NCI-H69 (cell line): Measurements from ENCODE around the gene GALNT2.

Experiments used
- DNase-seq: peaks from one replicate; lab custom pipeline; 2025; lab: John Stamatoyannopoulos, UW

GALNT2 gene

DNA sequence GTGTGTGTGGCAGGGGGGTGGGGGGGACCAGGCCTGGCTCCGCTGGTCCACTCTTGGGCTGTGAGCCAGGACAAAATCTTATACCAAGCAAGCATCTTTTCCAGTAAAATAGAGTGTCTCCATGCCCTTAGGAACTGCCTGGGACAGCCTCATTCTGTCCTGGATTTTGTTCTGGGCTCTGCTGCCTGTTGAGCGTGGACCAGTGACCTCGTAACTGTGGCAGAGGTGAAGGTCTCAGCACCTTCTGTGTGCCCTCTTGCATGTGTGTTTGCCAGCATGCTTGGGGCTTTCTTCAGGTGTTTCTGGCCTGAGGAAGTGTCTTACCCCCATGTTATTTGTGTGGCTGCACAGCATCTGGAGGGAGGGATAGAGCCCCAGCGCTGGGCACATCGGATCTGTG, 45.7 kb downstream of the GALNT2 start:
- no peak for DNase-seq

DNA sequence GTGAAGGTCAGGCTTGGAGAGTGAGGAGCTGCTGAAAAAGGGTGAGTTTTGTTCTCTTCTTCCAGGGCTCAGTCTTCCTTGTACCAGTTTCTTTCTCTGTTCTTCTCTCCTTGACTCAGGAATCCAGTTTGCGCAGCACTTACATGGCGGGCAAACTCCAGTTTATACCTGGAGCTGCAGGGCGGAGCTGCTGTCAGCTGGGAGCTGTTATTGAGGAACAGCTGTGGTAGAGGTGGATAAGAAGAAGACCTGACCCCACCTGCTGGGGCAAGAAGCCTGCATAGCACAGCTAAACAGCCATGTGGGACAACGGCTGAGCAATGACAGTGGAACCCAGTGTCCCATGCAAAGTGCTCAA, 46.2 kb downstream of the GALNT2 start:
- DNase-seq = no peak

DNA sequence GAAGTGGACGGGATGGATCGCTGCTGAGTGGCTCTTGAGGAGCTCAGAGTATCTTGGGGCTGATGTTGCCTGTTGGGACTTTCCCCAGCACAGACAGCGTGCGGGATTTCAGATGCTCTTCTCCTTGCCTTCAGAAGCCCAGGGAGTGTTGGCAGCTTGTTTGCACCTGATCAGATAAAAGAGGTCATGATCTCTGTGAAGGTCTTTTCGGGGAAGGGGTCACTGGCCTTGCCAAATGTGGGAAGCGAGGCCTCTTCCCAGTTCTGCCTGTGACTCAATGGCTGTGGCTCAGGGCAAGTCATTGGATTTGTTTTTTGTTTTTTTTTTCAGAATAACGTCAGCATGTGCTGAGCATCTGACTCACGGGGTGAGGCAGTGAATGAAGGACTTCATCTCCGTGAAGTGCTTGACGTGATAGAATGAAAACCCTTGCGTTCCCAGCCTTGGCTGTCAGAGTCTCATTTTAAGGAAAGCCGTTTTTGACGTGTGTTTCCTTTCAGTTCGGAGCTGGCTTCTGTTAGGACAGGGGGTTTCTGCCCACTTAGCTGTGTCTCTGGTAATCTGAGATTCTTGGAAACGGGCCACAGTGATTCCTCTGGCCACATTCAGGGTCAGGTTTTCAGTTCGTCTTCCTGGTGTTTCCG, 46.7 kb downstream of the GALNT2 start:
- no peak for DNase-seq

DNA sequence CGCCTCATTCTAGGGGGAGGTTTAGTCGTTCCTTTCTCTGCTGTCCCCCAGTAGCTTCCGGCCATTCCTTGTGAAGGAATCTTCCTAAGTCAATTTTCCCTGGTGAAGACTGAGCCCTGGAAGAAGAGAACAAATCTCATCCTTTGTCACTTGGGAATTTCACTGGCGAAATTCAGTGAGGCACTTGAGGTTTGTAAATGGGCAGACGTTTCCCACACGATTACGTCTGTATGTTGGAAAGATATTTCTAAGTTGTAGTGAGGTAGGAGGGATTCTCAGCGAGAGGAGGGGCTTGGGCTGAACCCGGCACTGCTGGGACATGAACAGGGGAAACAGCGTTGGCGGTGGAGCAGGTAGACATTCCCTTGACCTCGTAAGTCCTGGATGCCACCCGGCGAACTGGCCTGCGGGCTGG, 47.2 kb downstream of the GALNT2 start:
- DNase-seq = no peak

DNA sequence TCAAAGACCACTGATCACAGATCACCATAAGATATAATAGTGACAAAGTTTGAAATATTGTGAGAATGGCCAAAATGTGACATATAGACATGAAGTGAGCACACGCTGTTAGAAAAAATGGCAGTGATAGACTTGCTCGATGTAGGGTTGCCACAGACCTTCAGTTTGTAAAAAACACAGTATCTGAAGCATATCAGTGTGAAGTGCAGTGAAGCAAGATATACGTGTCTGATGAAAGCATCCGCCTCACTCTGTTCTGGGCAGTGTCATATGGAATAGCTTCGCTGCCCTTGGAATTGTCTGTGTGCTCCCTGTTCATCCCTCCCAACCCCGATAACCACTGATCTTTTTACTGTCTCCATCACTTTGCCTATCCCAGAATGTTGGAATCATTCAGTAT, 50.7 kb downstream of the GALNT2 start:
- DNase-seq = no peak

DNA sequence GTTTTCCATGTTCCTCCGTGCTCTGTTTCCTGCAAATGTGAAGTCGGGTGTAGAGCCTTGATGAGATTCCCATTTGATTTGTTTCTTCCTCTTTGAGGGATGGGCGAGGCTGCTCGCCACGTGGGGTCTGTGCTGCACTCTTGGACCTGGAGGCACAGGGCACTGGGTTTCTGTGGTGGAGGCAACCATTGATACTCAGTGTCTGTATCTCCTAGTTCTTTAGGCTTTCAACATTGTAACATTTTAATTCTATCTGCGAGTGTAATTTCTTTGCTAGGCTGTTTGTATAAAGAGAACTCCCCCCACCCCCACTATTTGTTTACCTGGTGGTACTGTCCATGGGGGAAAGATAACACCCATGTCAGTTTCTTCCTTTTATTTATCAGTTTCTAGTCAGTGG, 52.3 kb downstream of the GALNT2 start:
- DNase-seq = no peak

DNA sequence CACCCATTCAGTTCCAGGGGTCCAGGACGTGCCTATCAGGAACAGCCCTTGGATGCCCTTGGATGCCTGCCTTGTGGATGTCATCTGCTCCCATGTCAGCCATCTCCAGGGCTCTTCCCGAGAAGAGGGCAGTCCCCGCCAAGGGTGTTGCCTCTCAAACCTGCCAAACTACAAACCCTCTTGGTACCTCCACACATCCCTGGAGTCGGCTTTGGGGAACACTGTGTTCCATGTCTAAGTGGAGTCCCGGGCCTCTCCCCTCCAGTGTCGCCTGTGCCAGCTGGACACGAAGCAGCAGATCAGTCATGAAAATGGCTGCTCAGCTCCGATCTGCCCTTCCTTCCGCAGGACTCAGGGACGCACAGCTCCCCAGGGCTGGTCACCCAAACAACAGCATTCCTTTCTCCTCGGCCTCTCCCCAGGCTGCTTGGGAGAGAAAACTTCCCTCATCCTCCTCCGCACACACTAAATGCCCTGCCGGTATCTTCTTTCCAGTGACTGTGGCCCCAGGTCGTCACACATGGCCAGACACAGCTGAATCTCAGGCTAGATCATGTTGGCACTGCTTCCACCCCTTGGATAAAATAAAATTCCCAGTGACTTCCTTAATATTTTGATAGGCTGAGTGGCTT, 53.4 kb downstream of the GALNT2 start:
- DNase-seq = no peak

DNA sequence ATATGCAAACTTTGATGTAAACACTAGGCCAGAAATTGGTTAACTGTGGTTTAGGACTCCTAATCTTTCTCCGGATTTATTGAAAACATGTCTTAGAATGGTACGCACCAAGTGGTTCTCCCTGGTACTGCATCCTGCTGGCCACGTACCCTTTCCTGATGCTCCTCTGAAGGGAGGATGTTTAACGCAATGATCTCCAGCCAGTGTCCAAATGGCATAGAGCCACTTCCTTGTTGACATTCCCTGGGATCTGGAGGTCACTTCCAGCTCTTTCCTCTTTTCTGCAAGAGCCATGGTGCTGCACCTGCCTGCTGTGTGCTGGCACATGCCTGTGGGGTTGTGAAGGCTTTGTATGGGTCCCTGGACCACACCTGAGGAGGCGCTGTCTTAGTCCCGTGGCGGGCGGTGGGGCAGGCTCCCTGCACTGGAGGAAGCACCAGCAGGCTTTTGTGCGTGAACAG, 53.9 kb downstream of the GALNT2 start:
- DNase-seq = peak; percentile 92

DNA sequence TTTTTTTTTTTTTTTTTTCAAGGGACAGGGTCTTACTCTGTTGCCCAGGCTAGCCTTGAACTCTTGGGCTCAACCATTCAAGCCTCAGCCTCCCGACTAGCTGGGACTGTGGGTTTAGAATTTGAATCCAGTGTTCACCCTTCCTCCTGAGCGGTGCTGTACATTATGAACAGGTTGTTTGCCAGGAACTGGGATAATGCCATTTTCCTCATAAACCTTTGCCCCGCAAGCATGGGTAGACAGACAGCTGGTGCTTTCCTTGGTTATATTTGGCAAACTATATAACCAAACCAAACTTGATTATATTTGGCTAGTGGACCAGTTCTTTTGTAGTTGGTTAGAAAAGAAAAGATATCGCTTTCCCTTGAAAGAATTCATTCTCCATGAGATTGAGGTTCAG, 54.9 kb downstream of the GALNT2 start:
- DNase-seq = peak; percentile 54

DNA sequence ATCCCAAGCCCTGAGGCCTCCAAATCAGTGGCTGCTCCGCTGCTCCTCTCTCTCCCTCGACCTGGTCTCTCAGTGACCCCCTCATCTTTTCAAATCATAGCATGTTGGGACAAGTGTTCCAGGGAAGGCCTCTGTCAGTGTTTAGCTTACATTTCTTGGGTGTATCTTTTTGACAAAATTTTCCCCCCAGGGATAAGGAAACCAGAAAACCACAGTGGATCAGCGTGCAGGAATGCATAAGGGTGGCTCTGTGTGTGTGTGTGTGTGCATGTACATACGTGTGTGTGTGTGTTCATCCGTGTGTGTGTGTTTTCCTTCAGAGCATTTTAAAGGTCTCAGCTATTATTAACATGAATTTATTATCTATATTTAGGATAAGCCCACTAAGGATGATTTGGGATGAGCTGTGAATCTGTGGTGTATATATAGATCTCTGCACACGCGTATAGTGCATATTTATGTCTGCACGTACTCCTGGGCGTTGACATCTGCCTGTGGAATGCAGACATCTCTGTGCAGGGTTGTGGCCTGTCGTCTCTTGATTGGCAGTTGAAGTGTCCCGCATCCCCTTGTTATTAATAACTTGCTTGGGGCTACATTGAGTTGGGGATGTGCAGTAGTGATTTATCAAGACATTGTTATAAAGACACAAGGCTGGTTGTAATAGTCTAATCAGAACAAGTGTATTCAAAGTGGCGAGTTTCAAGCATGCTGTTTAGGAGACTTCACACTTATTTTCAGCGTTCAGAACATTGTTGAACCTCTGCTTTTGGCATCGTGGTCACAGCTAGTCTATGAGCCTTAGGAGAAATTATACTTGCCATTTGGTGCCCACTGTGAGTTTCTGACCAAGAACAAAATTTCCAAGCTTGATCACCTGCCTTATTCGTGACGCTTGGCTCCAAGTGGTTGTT, 55.6 kb downstream of the GALNT2 start:
- no peak for DNase-seq

DNA sequence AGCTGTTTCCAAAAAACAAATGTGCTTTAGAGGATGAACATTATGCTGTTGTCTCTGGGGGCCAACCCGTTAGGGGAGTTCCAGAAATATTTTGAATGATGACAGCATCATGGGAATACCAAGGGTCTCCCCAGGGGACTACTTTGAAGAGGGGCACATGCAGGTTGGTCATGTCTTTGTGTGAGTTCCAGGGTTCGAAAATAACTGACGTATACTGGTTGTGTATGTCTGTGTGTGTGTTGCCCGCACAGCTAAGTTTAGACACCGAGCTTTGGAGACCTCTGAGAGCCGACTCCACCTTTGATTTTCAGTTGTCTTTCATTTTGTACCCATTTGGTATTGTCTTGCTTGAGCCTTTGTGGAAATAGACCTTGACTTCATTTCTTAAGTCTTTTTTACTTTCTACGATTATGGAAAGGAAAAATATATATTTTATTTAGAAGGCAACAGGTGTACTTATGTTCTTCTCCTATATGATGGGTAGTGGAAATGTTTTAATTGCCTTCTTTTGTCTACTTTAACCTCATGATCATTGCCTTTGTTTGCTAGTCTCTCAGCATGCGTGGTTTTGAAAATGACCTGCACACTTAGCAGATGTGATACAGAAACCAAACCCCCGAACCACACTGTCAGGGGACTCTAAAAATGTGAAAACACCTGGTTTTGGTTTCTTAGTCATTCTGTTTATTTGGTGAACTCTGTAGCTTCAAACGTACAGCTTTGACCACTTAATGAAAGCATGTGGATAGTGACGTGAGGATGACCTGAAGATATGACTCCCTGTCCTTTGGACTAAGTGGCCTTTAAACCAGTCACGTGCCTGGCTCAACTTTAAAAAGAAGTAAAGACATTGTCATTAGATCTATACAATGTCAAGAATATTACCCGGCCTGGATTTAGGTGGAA, 56.5 kb downstream of the GALNT2 start:
- DNase-seq = peak; percentile 35

DNA sequence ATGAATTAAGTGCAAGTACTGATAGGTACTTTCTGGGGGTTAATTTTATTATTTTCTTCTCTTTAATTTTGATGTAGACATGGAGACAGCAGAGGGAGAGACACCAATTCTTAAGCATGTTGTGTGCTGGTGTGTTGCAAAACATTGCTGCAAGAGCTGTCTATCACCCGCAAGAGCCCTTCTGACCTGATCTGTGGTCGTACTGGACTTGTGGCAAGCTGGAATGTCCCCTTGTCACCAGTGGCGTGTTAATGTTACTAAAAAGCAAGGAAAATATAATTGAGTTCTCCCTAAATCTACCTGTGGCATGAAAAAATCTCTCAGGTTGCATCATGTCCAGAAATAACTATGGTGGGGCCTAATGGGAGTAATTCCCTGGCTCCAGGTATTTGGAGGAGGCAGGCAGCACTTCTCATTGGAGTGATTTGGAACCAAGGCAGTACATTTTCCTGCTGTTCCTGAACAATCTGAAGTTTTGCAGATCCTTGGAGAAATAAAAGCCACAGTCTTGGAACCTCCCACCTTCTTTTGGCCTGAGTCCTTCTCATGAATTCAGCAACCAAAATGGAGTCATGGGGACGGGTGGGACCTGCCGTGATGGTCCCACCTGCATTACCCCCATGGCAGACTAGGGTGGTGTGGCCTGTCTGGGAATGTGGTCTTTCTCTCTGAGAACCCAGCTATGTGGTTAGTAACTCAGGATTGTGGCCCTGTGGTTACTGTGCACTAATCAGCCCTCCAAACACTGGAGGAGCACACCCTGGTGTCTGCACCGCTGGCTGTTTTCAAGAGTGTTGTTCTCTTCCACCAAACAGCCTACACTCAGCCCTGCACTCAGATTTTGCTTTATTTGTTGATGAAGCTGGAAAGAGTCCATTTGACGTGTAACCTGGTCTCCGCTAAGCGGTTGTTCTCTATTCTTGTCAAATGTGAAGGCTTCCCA, 57.4 kb downstream of the GALNT2 start:
- no peak for DNase-seq

DNA sequence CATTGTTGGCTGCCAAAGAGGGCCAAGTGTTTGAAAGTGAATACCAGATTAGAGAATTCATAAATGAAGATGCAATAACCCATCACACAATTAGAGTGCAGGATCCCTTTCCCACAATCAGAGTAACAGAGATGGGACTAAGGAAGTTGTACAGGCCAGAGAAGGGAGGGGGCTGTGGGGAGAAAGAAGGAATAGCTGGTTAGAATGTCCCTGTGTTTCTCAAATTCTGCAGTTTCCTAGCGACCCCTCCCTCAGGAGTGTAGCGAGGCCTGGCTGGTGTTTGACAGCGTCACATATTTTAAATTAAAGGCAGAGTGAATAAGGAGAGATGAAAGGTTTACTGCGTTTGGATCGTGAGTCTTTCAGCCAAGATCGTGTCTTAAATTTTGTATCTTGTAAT, 58.1 kb downstream of the GALNT2 start:
- DNase-seq = no peak

DNA sequence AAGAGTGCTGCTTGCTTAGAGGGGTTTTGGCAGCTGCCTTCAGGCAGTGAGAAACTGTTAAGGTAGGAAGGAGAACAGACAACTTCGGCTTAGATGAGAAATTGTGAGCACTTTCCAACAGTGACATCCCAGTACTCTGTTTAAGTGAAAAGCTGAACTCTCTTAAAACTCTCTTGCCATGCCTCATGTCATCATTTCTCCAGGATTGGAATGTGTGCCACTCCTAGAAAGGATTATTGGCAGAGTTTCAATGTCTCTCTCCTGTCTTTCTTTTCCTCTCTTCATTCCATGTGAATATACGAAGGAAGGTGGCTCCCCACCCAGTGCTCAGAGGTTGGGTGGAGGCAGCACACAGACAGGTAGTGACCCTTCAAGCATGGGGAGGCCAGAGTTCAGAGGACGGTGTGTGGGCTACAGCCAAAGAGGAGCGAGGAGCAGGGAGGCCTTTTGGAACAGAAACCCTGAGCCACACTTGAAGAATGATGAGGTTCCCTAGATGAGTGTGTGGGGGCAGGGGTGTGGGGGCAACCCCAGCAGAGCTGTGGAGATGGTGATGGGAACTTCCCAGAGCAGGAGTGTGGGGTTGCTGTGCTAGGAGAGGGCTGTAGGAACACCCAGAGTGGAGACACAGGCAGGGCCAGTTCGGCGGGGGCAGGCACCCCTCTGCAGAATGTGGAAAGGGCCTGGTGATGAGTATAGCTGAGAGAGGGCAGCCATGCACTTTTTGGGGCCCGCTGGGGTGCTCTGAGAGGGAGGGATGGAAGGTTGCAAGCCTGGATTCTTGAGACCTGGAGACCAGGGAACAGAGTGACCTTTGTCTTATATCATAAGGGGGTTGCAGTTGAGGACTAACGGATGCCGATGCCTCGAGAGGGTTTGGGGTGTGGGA, 58.8 kb downstream of the GALNT2 start:
- no peak for DNase-seq

DNA sequence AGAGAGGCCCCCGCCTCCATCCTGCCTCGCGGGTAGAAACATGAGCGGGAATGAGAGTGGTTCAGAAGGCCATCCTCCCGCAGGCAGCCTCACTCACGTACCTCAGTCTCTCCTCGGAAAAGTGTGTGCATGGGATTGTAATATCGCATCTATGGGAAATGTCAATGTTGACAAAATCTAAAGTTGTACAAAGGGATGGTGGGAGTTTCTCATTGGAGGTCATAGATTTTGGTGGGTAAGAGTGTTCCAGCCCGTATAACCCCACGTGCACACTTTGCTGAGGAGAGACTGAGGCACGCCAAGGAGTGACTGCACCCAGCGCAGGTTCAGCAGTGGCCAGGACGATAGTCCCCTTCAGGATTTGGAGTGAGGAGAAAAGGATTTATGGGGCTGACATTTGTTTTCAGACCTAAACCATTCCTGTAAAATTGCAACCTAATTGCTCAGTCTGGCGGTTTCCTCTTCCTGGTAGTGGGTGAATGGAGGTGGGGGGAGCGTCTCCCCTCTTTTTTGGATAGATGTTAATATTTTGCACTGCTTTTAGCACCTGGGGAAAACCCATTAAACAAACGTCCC, 59.6 kb downstream of the GALNT2 start:
- DNase-seq = no peak

DNA sequence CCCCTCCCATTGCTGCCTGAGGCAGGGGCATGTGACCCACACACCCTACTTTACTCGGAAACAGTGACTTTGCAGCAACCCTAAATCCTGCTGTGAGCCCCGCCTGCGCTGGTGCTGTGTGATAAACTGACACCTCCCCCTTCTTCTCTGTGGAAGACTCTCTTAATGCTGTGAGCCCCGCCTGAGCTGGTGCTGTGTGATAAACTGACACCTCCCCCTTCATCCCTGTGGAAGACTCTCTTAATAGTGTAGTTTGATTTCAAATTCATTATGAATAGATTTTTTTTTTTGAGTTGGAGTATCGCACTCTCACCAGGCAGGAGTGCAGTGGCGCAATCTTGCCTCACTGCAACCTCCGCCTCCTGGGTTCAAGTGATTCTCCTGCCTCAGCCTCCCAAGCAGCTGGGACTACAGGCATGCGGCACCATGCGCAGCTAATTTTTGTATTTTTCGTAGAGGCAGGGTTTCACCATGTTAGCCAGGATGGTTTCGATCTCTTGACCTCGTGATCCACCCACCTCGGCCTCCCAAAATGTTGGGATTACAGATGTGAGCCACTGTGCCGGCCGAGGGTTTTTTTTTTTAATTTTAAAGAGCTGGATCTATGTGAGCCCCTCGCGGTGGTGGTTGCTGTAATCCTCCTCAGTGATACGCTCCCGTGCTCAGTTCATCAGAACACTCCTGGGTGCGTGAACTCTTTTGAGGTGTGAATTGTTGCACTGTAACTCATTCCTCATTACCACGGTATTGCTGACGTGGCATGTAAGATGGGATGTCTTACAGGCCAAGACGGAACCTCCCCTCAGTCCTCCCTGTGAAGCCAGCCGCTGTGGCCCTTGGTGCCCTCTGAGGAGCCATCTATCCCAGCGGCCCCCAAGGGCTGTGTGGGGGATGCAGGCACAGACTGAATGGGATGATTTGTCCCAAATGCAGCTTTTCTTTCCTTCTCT, 60.3 kb downstream of the GALNT2 start:
- peak; percentile 59 for DNase-seq

DNA sequence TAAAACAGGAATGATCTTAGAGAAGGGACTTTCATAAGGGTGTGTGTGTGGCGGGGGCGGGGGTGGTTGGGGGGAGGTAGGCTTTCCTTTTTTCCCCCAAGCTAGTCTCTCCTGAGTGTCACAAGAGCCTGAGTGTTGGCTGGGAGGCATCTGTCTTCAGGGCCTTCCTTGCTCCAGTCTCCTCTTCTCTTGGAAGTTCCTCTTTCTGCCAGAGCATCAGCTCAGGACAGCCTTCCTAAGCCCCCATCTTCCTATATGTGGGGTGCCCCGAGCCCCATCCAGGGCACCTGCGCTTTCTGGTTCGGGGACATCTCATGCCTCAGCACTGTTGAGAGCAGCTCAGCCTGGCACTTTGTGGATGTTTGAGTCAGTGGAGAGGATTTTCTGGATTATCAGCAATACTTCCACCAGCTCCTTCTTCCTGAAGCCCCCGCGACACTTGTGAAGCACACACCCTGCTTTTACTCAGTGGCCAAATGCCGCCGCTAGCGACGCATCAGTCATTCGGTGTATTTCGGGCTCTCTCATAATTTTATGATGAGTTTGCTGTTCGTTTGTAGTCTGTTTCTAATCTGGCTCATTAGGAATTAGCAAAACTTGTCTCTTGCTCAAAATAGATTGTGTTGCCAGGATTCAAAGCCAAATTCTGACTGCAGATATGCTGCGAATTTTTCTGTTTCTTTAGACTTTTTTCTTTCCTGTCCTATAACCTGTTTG, 61.7 kb downstream of the GALNT2 start:
- no peak for DNase-seq

DNA sequence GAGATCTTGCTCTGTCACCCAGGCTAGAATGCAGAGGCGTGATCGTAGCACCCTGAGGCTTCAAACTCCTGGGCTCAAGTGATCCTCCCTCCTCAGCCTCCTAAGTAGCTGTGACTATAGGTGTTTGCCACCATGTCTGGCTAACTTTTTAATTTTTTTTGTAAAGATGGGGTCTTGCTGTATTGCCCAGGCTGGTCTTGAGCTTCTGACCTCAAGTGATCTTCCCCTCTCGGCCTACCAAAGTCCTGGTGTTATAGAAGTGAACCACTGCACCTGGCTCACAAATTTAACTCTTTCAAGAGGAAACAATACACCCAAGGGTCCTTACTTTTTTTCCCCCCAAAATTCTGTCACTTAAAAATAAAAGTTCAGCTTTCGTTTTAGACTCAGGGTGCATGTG, 62.3 kb downstream of the GALNT2 start:
- no peak for DNase-seq
